PC-3 (cell line): ENCODE results near the gene CDK19. TPM values are rescaled to one million over a fixed set of nuclear protein-coding genes. Genes with fewer than 3 reads are reported as not detected.

Experiments used
- ATAC-seq: fragments of 200-7000 bp; cut with Tn5 transposase; 2 replicates; pipeline ENCODE4 v1.9.1; 2020; ENCODE audit warnings: mild to moderate bottlenecking, moderate library complexity
- BruUV-seq: library from RNA; stranded (reverse); fragments of 400-500 nt; replicated peaks from 2 replicates; lab custom pipeline; 2021; lab: Mats Ljungman, UMichigan
- CTCF ChIA-PET: fragments of 300-600 bp; sonication (Branson Sonifier 250); formaldehyde crosslinking; loops from one replicate; lab custom pipeline; 2022; ENCODE audit warnings: antibody characterized with exemption; lab: Charles Lee
- POLR2A ChIA-PET: fragments of 300-600 bp; sonication (Branson Sonifier 250); formaldehyde crosslinking; loops from one replicate; lab custom pipeline; 2022; ENCODE audit warnings: antibody characterized with exemption; ENCODE audit not compliant: unreplicated experiment; lab: Charles Lee
- DNase-seq: peaks from one replicate; pipeline ENCODE4 v3.0.0-alpha.2; 2015
- H2AFZ ChIP-seq: fragments of 300-600 bp; sonication (generic); 2 replicates; pipeline ENCODE4 v1.6.0; 2016; ENCODE audit warnings: antibody characterized with exemption, low read length
- H3F3A ChIP-seq: fragments of 300-600 bp; sonication (generic); one replicate; pipeline ENCODE4 v1.6.0; 2017; ENCODE audit warnings: antibody characterized with exemption, low read length, control low read depth, mild to moderate bottlenecking; ENCODE audit not compliant: unreplicated experiment
- H3K27ac ChIP-seq: fragments of 300-600 bp; sonication (generic); 2 replicates; pipeline ENCODE4 v1.5.1; 2016; ENCODE audit warnings: mild to moderate bottlenecking, low read length
- H3K27me3 ChIP-seq: fragments of 300-600 bp; sonication (generic); 2 replicates; pipeline ENCODE4 v1.6.1; 2016; ENCODE audit warnings: low read length, mixed read lengths
- H3K36me3 ChIP-seq: fragments of 300-600 bp; sonication (generic); 2 replicates; pipeline ENCODE4 v1.6.1; 2016; ENCODE audit warnings: low read depth, mixed run types, low read length, mixed read lengths
- H3K4me1 ChIP-seq: fragments of 300-600 bp; sonication (generic); 2 replicates; pipeline ENCODE4 v1.5.1; 2016; ENCODE audit warnings: low read length; ENCODE audit not compliant: insufficient read depth
- H3K4me2 ChIP-seq: fragments of 300-600 bp; sonication (generic); 2 replicates; pipeline ENCODE4 v1.6.0; 2016; ENCODE audit warnings: low read length
- H3K4me3 ChIP-seq: fragments of 300-600 bp; sonication (generic); 2 replicates; pipeline ENCODE4 v1.5.1; 2016; ENCODE audit warnings: mild to moderate bottlenecking, low read length, mixed read lengths
- H3K79me2 ChIP-seq: fragments of 300-600 bp; sonication (generic); 2 replicates; pipeline ENCODE4 v1.6.1; 2017; ENCODE audit warnings: low read length, mixed read lengths
- H3K9ac ChIP-seq: fragments of 300-600 bp; sonication (generic); 2 replicates; pipeline ENCODE4 v1.6.0; 2016; ENCODE audit warnings: mild to moderate bottlenecking, low read length
- H3K9me2 ChIP-seq: fragments of 300-600 bp; sonication (generic); replicated peaks from 2 replicates; pipeline ENCODE4 v1.6.1; 2016; ENCODE audit warnings: mixed run types, low read length, mixed read lengths
- H3K9me3 ChIP-seq: fragments of 300-600 bp; sonication (generic); 2 replicates; pipeline ENCODE4 v1.6.1; 2016; ENCODE audit warnings: low read length, mixed read lengths
- H4K20me1 ChIP-seq: fragments of 300-600 bp; sonication (generic); 2 replicates; pipeline ENCODE4 v1.6.1; 2016; ENCODE audit warnings: low read length, mixed read lengths
- CTCF ChIP-seq: fragments of 300-600 bp; sonication (generic); conservative IDR thresholded peaks from 2 replicates; pipeline ENCODE4 v1.5.1; 2017; ENCODE audit warnings: antibody characterized with exemption, low read depth, mild to moderate bottlenecking, low read length
- EZH2 ChIP-seq: fragments of 300-600 bp; sonication (generic); IDR thresholded peaks from one replicate; pipeline ENCODE4 v1.6.1; 2017; ENCODE audit warnings: antibody characterized with exemption, mild to moderate bottlenecking, low read length; ENCODE audit not compliant: unreplicated experiment
- EZH2phosphoT487 ChIP-seq: fragments of 300-600 bp; sonication (generic); IDR thresholded peaks from 2 replicates; pipeline ENCODE4 v1.6.1; 2018; ENCODE audit warnings: mild to moderate bottlenecking, antibody characterized with exemption, low read length, borderline replicate concordance
- intact Hi-C: fragments of 100-400 bp; cut with micrococcal nuclease; formaldehyde crosslinking; loops from 2 replicates; pipeline ENCODE4 v1.9.0; 2023
- total RNA-seq: library from RNA; depleted of rRNA; stranded (reverse); fragments of >200 nt; gene quantifications from 2 replicates; pipeline ENCODE4 v1.2.3, GENCODE V29; 2014

Gene CDK19
- total RNA-seq, 1 experiment from 2014 or later: 4.2 TPM

DNA sequence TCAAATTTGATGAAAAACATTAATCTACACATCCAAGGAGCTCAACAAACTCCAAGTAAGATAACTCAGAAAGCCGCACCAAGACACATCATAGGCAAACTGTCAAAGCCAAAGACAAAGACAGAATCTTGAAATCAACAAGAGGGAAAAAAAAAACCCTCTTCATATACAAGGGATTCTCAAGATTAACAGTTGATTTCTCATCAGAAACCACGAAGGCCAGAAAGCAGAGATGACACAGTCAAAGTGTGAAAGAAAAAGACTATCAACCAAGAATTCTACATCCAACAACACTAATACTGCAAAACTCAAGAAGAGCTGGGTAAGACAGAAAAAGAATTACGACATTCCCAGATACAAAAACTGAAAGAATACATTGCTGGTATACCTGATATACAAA, 73.8 kb downstream of the CDK19 start:
- Histone ChIP-seq H3K27ac (no peak overlapping the region), H2AFZ (no peak overlapping the region), H3K79me2 (no peaks in the 10 kb centered on the region), H3K9ac (no peak overlapping the region), H3K36me3 (peaks cover 16% of the 10 kb centered on the region; the same call in 1 of the 2 replicates), H4K20me1 (no peaks in the 10 kb centered on the region), H3K4me2 (no peak overlapping the region), H3K4me1 (no peaks in the 10 kb centered on the region), H3K9me2 (no peaks in the 10 kb centered on the region), H3F3A (no peaks in the 10 kb centered on the region), H3K27me3 (no peaks in the 10 kb centered on the region), H3K4me3 (no peak overlapping the region), H3K9me3 (0 out of 2 replicates have a peak, but pooled peaks cover 4% of the 10 kb centered on the region)
- TF ChIP-seq CTCF (no peak), EZH2 (no peak), EZH2phosphoT487 (no peak)
- ATAC-seq (no peak), DNase-seq (no peak)
- ChIA-PET CTCF (no interaction called here), POLR2A (no interaction called here)
- intact Hi-C loops: no loop called here
- BruUV-seq: no TSS peak

- Histone ChIP-seq H4K20me1 (no peaks in the 10 kb centered on the region), H2AFZ (no peak overlapping the region), H3K4me2 (no peak overlapping the region), H3K9ac (no peak overlapping the region), H3K4me1 (no peaks in the 10 kb centered on the region), H3K36me3 (peaks cover 16% of the 10 kb centered on the region; the same call in 1 of the 2 replicates), H3K27me3 (no peaks in the 10 kb centered on the region), H3K27ac (no peak overlapping the region), H3K79me2 (no peaks in the 10 kb centered on the region), H3K9me3 (0 out of 2 replicates have a peak, but pooled peaks cover 4% of the 10 kb centered on the region), H3K9me2 (no peaks in the 10 kb centered on the region), H3K4me3 (no peak overlapping the region), H3F3A (no peaks in the 10 kb centered on the region)
- ATAC-seq (no peak), DNase-seq (no peak)
- ChIA-PET POLR2A (no interaction called here), CTCF (no interaction called here)
- no TSS peak for BruUV-seq
- TF ChIP-seq CTCF: no peak
- TF ChIP-seq EZH2phosphoT487: no peak
- TF ChIP-seq EZH2: no peak
- intact Hi-C loops: no loop called here
Observed at GRCh38 chr6:110738899-110739365, 76.3 kb downstream of the CDK19 start.

GRCh38 chr6:110735666-110736065, 79.6 kb downstream of the CDK19 start:
- no peaks in the 10 kb centered on the region for H3F3A ChIP-seq
- ATAC-seq (no peak), DNase-seq (no peak)
- H3K79me2 ChIP-seq: no peaks in the 10 kb centered on the region
- no peaks in the 10 kb centered on the region for H3K9me2 ChIP-seq
- no peak overlapping the region for H3K4me2 ChIP-seq
- no peaks in the 10 kb centered on the region for H3K27me3 ChIP-seq
- intact Hi-C loops: no loop called here
- no TSS peak for BruUV-seq
- no peaks in the 10 kb centered on the region for H3K9me3 ChIP-seq
- H2AFZ ChIP-seq: no peak overlapping the region
- H3K36me3 ChIP-seq: no peaks in the 10 kb centered on the region
- H4K20me1 ChIP-seq: no peaks in the 10 kb centered on the region
- H3K27ac ChIP-seq: no peak overlapping the region
- no peak for TF ChIP-seq EZH2
- TF ChIP-seq EZH2phosphoT487: no peak
- TF ChIP-seq CTCF: no peak
- CTCF ChIA-PET: no interaction called here
- POLR2A ChIA-PET: no interaction called here
- no peaks in the 10 kb centered on the region for H3K4me1 ChIP-seq
- no peak overlapping the region for H3K4me3 ChIP-seq
- H3K9ac ChIP-seq: no peak overlapping the region
